HCT116 (cell line): Measurements from ENCODE around the gene NEO1. TPM values are rescaled to one million over a fixed set of nuclear protein-coding genes. Genes with fewer than 3 reads are reported as not detected.

Source experiments
- ATAC-seq: fragments of 200-7000 bp; cut with Tn5 transposase; 2 replicates; pipeline ENCODE4 v1.9.1; 2020; ENCODE audit warnings: mild to moderate bottlenecking, moderate library complexity
- BruUV-seq: library from RNA; stranded (reverse); fragments of 400-500 nt; replicated peaks from 2 replicates; lab custom pipeline; 2021; lab: Mats Ljungman, UMichigan
- CTCF ChIA-PET: fragments of 300-600 bp; sonication (Branson Sonifier 250); formaldehyde crosslinking; loops from one replicate; lab custom pipeline; 2021; ENCODE audit warnings: antibody characterized with exemption; lab: Charles Lee
- POLR2A ChIA-PET: fragments of 300-600, 350-600 bp; sonication (Branson Sonifier 250); formaldehyde crosslinking; loops from one replicate; lab custom pipeline; 2021; ENCODE audit warnings: antibody characterized with exemption; lab: Charles Lee
- RAD21 ChIA-PET, 2 experiments: fragments of 300-600 bp; sonication (Branson Sonifier 250); formaldehyde crosslinking; loops; one replicate each; lab custom pipeline; 2023; ENCODE audit warnings: low total read pairs in 2 of 2; ENCODE audit not compliant: uncharacterized antibody in 2 of 2, unreplicated experiment in 2 of 2, low non-redundant PET in 1 of 2; lab: Charles Lee
- DNase-seq: peaks from one replicate; pipeline ENCODE4 v3.0.0-alpha.2; 2010; ENCODE audit warnings: low read depth, low spot score
- H2AFZ ChIP-seq: fragments of 200-600 bp; shearing (Covaris generic), sonication (generic); 2 replicates; pipeline ENCODE4 v1.6.1; 2017; ENCODE audit warnings: low read depth, mixed run types, mixed read lengths, antibody characterized with exemption, low read length; ENCODE audit not compliant: poor library complexity, severe bottlenecking
- H3K27ac ChIP-seq: 2 replicates; pipeline ENCODE4 v1.5.1; 2012; ENCODE audit warnings: low read depth, low read length
- H3K27me3 ChIP-seq: fragments of 200-600 bp; sonication (generic); 2 replicates; pipeline ENCODE4 v1.6.1; 2016; ENCODE audit warnings: mixed run types, low read length, mixed read lengths; ENCODE audit not compliant: insufficient read depth
- H3K36me3 ChIP-seq, 2 experiments: fragments of 200-500 bp in 1 of 2; fragments of 200-600 bp in 1 of 2; sonication (Bioruptor generic) in 1 of 2; sonication (generic) in 1 of 2; 2 replicates each; pipeline versions ENCODE4 v1.5.1 to v1.6.1; 2014 to 2016; ENCODE audit warnings: low read length in 2 of 2, inconsistent platforms in 1 of 2, mixed read lengths in 1 of 2, mixed run types in 1 of 2; ENCODE audit not compliant: insufficient read depth in 2 of 2, control insufficient read depth in 1 of 2
- H3K4me1 ChIP-seq, 2 experiments: fragments of 200-600 bp in 1 of 2; sonication (generic) in 1 of 2; 2 replicates each; pipeline versions ENCODE4 v1.5.1 to v1.6.1; 2012 to 2017; ENCODE audit warnings: low read length in 2 of 2, inconsistent platforms in 1 of 2, mild to moderate bottlenecking in 1 of 2, mixed read lengths in 1 of 2, mixed run types in 1 of 2, moderate library complexity in 1 of 2; ENCODE audit not compliant: insufficient read depth in 2 of 2, control insufficient read depth in 1 of 2
- H3K4me2 ChIP-seq: fragments of 200-600 bp; sonication (generic); 2 replicates; pipeline ENCODE4 v1.6.1; 2017; ENCODE audit warnings: mixed run types, low read length, mixed read lengths
- H3K4me3 ChIP-seq, 2 experiments: fragments of 200-600 bp in 1 of 2; sonication (generic) in 1 of 2; replicated peaks in 1 of 2; 2 replicates each; pipeline ENCODE4 v1.5.1; 2011 to 2016; ENCODE audit warnings: low read length in 2 of 2, control low read depth in 1 of 2, low read depth in 1 of 2, mild to moderate bottlenecking in 1 of 2, mixed read lengths in 1 of 2, mixed run types in 1 of 2
- H3K79me2 ChIP-seq: fragments of 200-600 bp; sonication (generic); 2 replicates; pipeline ENCODE4 v1.6.1; 2017; ENCODE audit warnings: mild to moderate bottlenecking, mixed run types, low read length, moderate library complexity, mixed read lengths; ENCODE audit not compliant: insufficient read depth
- H3K9ac ChIP-seq: fragments of 200-600 bp; sonication (generic); 2 replicates; pipeline ENCODE4 v1.6.1; 2016; ENCODE audit warnings: low read length, mixed read lengths
- H3K9me2 ChIP-seq: fragments of 200-600 bp; sonication (generic), shearing (Covaris generic); 2 replicates; pipeline ENCODE4 v1.6.1; 2017; ENCODE audit warnings: mixed run types, mild to moderate bottlenecking, moderate library complexity; ENCODE audit not compliant: insufficient read depth
- H3K9me3 ChIP-seq, 2 experiments: fragments of 200-500 bp in 1 of 2; fragments of 200-600 bp in 1 of 2; sonication (Bioruptor generic) in 1 of 2; sonication (generic) in 1 of 2; 2 replicates each; pipeline ENCODE4 v1.6.1; 2014 to 2017; ENCODE audit warnings: low read length in 2 of 2, mixed read lengths in 2 of 2, inconsistent platforms in 1 of 2, low read depth in 1 of 2, mild to moderate bottlenecking in 1 of 2, mixed run types in 1 of 2, moderate library complexity in 1 of 2; ENCODE audit not compliant: control insufficient read depth in 1 of 2, insufficient read depth in 1 of 2
- H4K20me1 ChIP-seq: fragments of 200-600 bp; sonication (generic), shearing (Covaris generic); 2 replicates; pipeline ENCODE4 v1.6.1; 2017; ENCODE audit warnings: mixed run types, mild to moderate bottlenecking, moderate library complexity; ENCODE audit not compliant: insufficient read depth
- CBX3 ChIP-seq: IDR thresholded peaks from 2 replicates; pipeline ENCODE4 v1.6.1; 2012; ENCODE audit warnings: low read depth
- CEBPB ChIP-seq: IDR thresholded peaks from 2 replicates; pipeline ENCODE4 v1.6.1; 2012; ENCODE audit warnings: low read depth
- EZH2phosphoT487 ChIP-seq: fragments of 200-600 bp; IDR thresholded peaks from 2 replicates; pipeline ENCODE4 v1.6.1; 2018; ENCODE audit warnings: antibody characterized with exemption, borderline replicate concordance
- FOSL1 ChIP-seq: IDR thresholded peaks from 2 replicates; pipeline ENCODE4 v1.6.1; 2012; ENCODE audit warnings: low read depth
- POLR2A ChIP-seq: IDR thresholded peaks from 2 replicates; pipeline ENCODE4 v1.7.0; 2011; ENCODE audit warnings: borderline replicate concordance; ENCODE audit not compliant: insufficient read depth, insufficient read length; ENCODE audit errors: extremely low read depth
- POLR2AphosphoS5 ChIP-seq: IDR thresholded peaks from 2 replicates; pipeline ENCODE4 v1.6.1; 2011; ENCODE audit warnings: mild to moderate bottlenecking, low read depth, low read length, moderate library complexity
- REST ChIP-seq: IDR thresholded peaks from 2 replicates; pipeline ENCODE4 v1.6.1; 2012; ENCODE audit warnings: low read depth
- SIN3A ChIP-seq: IDR thresholded peaks from 2 replicates; pipeline ENCODE4 v1.6.1; 2012; ENCODE audit warnings: low read depth
- ZBTB33 ChIP-seq: IDR thresholded peaks from 2 replicates; pipeline ENCODE4 v1.6.1; 2011; ENCODE audit warnings: mild to moderate bottlenecking, low read length, moderate library complexity; ENCODE audit not compliant: insufficient replicate concordance; ENCODE audit errors: extremely low read depth
- intact Hi-C: fragments of 100-400 bp; cut with micrococcal nuclease; formaldehyde crosslinking; loops from 2 replicates; pipeline ENCODE4 v1.10.0; 2022
- total RNA-seq: library from RNA; stranded (reverse); gene quantifications from one replicate; pipeline ENCODE4 v1.2.1, GENCODE V29; 2021; ENCODE audit not compliant: unreplicated experiment

Gene NEO1
- total RNA-seq, 1 experiment from 2014 or later: 30.0 TPM

GRCh38 chr15:73319460-73320245 lies 267.4 kb downstream of the NEO1 start:
- H2AFZ ChIP-seq: no peak overlapping the region

More at GRCh38 chr15:73319460-73320245, 267.4 kb downstream of the NEO1 start:
- ATAC-seq (no peak), DNase-seq (no peak)
- H3K4me2 ChIP-seq: no peak overlapping the region
- RAD21 ChIA-PET: no interaction called here
- no peak overlapping the region for H3K9ac ChIP-seq
- no peaks in the 10 kb centered on the region for H3K4me1 ChIP-seq
- no peaks in the 10 kb centered on the region for H3K36me3 ChIP-seq
- no peaks in the 10 kb centered on the region for H3K27me3 ChIP-seq
- H3K4me3 ChIP-seq: no peak overlapping the region
- POLR2A ChIA-PET: no interaction called here
- TF ChIP-seq EZH2phosphoT487 (no peak), SIN3A (no peak), FOSL1 (no peak), ZBTB33 (no peak), POLR2A (no peak), REST (no peak), POLR2AphosphoS5 (no peak), CBX3 (no peak), CEBPB (no peak)
- TF ChIP-seq, all 23 proteins: peak for 0
- no peak overlapping the region for H3K27ac ChIP-seq
- CTCF ChIA-PET: interaction anchor here (1.6 kb wide), 1 partner anchor 357 kb away, joined by 3 read pairs; no protein-coding TSS in a partner anchor
- H3K79me2 ChIP-seq: no peaks in the 10 kb centered on the region
- H3K9me3 ChIP-seq: no peaks in the 10 kb centered on the region
- no peaks in the 10 kb centered on the region for H3K9me2 ChIP-seq
- BruUV-seq: no TSS peak
- no peaks in the 10 kb centered on the region for H4K20me1 ChIP-seq
- intact Hi-C loops: no loop called here
